ENCODE results near the gene FTO. TPM values are rescaled to one million over a fixed set of nuclear protein-coding genes. Genes with fewer than 3 reads are reported as not detected.

The FTO gene
- total and polyA plus RNA-seq, 2 of the 13 experiments (the other 11 are each of a cell fraction or from before 2014, with no cell fraction given) = 41.6 to 55.8 TPM

GRCh38 chr16:53899431-53899830 lies 195.5 kb downstream of the FTO start:
- Histone ChIP-seq H3K4me3 (replicated peaks in 1 of 3; ENCODE audit: insufficient read depth in 1 of 3, low read depth in 2 of 3, low read length in 3 of 3) (no peak overlapping the region), H3K4me2 (ENCODE audit: low read depth, low read length) (no peak overlapping the region; the same call in 1 of the 2 replicates), H3K36me3 (replicated peaks in 1 of 2; ENCODE audit: control insufficient read depth in 1 of 2, insufficient read depth in 2 of 2, low read length in 2 of 2) (no peaks in the 10 kb centered on the region), H4K20me1 (ENCODE audit: insufficient read depth, low read length) (no peaks in the 10 kb centered on the region), H2AFZ (ENCODE audit: low read length) (no peak overlapping the region), H3K79me2 (ENCODE audit: insufficient read depth, low read length) (no peaks in the 10 kb centered on the region), H3K27me3 (ENCODE audit: control insufficient read depth in 1 of 2, insufficient read depth in 2 of 2, low read length in 2 of 2) (no peaks in the 10 kb centered on the region), H3K9ac (ENCODE audit: insufficient read depth, low read depth, low read length) (no peak overlapping the region), H3K27ac (ENCODE audit: extremely low read length, insufficient read depth, low read length) (no peak overlapping the region), H3K4me1 (ENCODE audit: insufficient read depth, low read length) (peaks cover 37% of the 10 kb centered on the region), H3K9me3 (ENCODE audit: low read length) (no peaks in the 10 kb centered on the region)
- POLR2A ChIA-PET = interaction anchor here (0.6 to 0.9 kb wide), 2 partner anchors 18 to 153 kb away, joined by 3 read pairs; no protein-coding TSS in a partner anchor
- BruUV-seq (replicated peaks) = no TSS peak
- WGBS (ENCODE audit: low lambda C conversion rate) = 38% methylated on average over 1 of the region's 1 CpG
- peak; percentile 23 for DNase-seq (ENCODE audit: low spot score)
- no peak for FAIRE-seq
- in situ Hi-C loops (cut with HindIII; ENCODE audit: extremely low pct_ligation_motif_present, low pct_unique_long_range_greater_than_20kb) = no loop called here
- CTCF ChIA-PET (ENCODE audit: low intra/inter-chr PET ratio, low total read pairs) = no interaction called here
- intact Hi-C loops (cut with micrococcal nuclease; ENCODE audit: unreplicated experiment) = loop anchor here (10.0 kb wide), 1 partner anchor 385 kb away; the partner anchor contains the start of gene IRX3
- no peak for ATAC-seq
- TF ChIP-seq, protein P1, sequence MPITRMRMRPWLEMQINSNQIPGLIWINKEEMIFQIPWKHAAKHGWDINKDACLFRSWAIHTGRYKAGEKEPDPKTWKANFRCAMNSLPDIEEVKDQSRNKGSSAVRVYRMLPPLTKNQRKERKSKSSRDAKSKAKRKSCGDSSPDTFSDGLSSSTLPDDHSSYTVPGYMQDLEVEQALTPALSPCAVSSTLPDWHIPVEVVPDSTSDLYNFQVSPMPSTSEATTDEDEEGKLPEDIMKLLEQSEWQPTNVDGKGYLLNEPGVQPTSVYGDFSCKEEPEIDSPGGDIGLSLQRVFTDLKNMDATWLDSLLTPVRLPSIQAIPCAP (CRISPR knock-in tag; IDR thresholded peaks at IDR 0.05; ENCODE audit: low read depth) = no peak
- TF ChIP-seq POLR2AphosphoS2 (IDR thresholded peaks at IDR 0.05; ENCODE audit: low read depth, low read length) = no peak
- no peak for TF ChIP-seq ZNF687 (CRISPR knock-in tag; IDR thresholded peaks at IDR 0.05)
- no peak for TF ChIP-seq CC2D1A (CRISPR knock-in tag; IDR thresholded peaks at IDR 0.05)
- no peak for TF ChIP-seq MEIS1 (CRISPR knock-in tag; IDR thresholded peaks at IDR 0.05; ENCODE audit: borderline replicate concordance)
- TF ChIP-seq TBP (CRISPR knock-in tag; IDR thresholded peaks at IDR 0.05) = no peak
- TF ChIP-seq FOXJ3 (CRISPR knock-in tag; IDR thresholded peaks at IDR 0.05; ENCODE audit: borderline replicate concordance) = no peak
- TF ChIP-seq SOX13 (IDR thresholded peaks at IDR 0.05) = no peak
- TF ChIP-seq SOX13 (CRISPR knock-in tag; conservative IDR thresholded peaks at IDR 0.05 in 1 of 2, IDR thresholded peaks at IDR 0.05 in 1 of 2) = peak in 1 of 2 experiments; percentile 39; a peak in 1 of 4 replicates
- 0 out of 2 replicates have a peak, but pooled peaks have one; percentile 22 for TF ChIP-seq ARID5B (CRISPR knock-in tag; IDR thresholded peaks at IDR 0.05)
- no peak for TF ChIP-seq ADNP (CRISPR knock-in tag; IDR thresholded peaks at IDR 0.05)
- no peak for TF ChIP-seq ZNF33B (CRISPR knock-in tag; IDR thresholded peaks at IDR 0.05)
- TF ChIP-seq ZNF383 (CRISPR knock-in tag; IDR thresholded peaks at IDR 0.05; ENCODE audit: borderline replicate concordance) = no peak
- TF ChIP-seq HOMEZ (CRISPR knock-in tag; IDR thresholded peaks at IDR 0.05; ENCODE audit: low read depth) = 0 out of 2 replicates have a peak, but pooled peaks have one; percentile 17
